A549 (cell line): ENCODE data around the gene VWA8.

Experiments
- BCL3 ChIP-seq: fragments of >200 bp; sonication (Bioruptor Twin); formaldehyde crosslinking; IDR thresholded peaks from 3 replicates; pipeline ENCODE4 v1.6.1; 2016
- HOXA7 ChIP-seq: fragments of 250-450 bp; sonication (Bioruptor Pico); IDR thresholded peaks from 2 replicates; pipeline ENCODE4 v1.5.0; 2020; ENCODE audit warnings: mild to moderate bottlenecking, moderate library complexity
- JUNB ChIP-seq: fragments of >200 bp; sonication (Bioruptor Twin); formaldehyde crosslinking; IDR thresholded peaks from 2 replicates; pipeline ENCODE4 v1.6.1; 2016
- KDM1A ChIP-seq: fragments of 200-600 bp; sonication (generic); IDR thresholded peaks from 2 replicates; pipeline ENCODE4 v1.6.1; 2016; ENCODE audit warnings: low read depth, mild to moderate bottlenecking
- PBX3 ChIP-seq: IDR thresholded peaks from 2 replicates; pipeline ENCODE4 v1.6.1; 2012
- POLR2A ChIP-seq: IDR thresholded peaks from 2 replicates; pipeline ENCODE4 v1.6.1; 2012; ENCODE audit warnings: mild to moderate bottlenecking, low read length
- RARB ChIP-seq: fragments of 250-450 bp; sonication (Bioruptor Pico); IDR thresholded peaks from 2 replicates; pipeline ENCODE4 v1.8.0; 2021; ENCODE audit warnings: mild to moderate bottlenecking, moderate library complexity
- RCOR1 ChIP-seq: fragments of 150-350 bp; IDR thresholded peaks from 2 replicates; pipeline ENCODE4 v1.6.1; 2014; ENCODE audit warnings: antibody characterized with exemption, low read length, low read depth
- RNF2 ChIP-seq: fragments of 200-600 bp; sonication (generic); IDR thresholded peaks from 2 replicates; pipeline ENCODE4 v1.6.1; 2016; ENCODE audit warnings: low read depth, mild to moderate bottlenecking, antibody characterized with exemption, moderate library complexity, borderline replicate concordance
- SREBF2 ChIP-seq: fragments of 450-650 bp; IDR thresholded peaks from 2 replicates; pipeline ENCODE4 v1.6.1; 2014; ENCODE audit warnings: mild to moderate bottlenecking, moderate library complexity
- TF ChIP-seq, protein P1 (sequence below): fragments of 450-650 bp; IDR thresholded peaks from 2 replicates; pipeline ENCODE4 v1.6.1; 2014; ENCODE audit warnings: antibody characterized with exemption
- TF ChIP-seq, protein P2 (sequence below): fragments of >200 bp; sonication (Bioruptor Twin); formaldehyde crosslinking; IDR thresholded peaks from 3 replicates; pipeline ENCODE4 v1.5.1; 2016

DNA sequence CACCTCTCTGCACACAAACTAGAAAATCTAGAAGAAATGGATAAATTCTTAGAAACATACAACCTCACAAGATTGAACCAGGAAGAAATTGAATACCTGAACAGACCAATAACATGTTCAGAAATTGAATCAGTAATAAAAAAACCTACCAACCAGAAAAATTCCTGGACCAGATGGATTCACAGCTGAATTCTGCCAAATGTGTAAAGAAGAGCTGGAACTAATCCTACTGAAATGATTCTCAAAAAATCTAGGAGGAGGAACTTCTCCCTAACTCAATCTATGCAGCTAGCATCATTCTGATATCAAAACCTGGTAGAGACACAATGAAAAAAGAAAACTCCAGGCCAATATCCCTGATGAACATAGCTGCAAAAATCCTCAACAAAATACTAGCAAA is 336.9 kb downstream of the VWA8 start:
- TF ChIP-seq HOXA7: no peak
- TF ChIP-seq, protein P1, sequence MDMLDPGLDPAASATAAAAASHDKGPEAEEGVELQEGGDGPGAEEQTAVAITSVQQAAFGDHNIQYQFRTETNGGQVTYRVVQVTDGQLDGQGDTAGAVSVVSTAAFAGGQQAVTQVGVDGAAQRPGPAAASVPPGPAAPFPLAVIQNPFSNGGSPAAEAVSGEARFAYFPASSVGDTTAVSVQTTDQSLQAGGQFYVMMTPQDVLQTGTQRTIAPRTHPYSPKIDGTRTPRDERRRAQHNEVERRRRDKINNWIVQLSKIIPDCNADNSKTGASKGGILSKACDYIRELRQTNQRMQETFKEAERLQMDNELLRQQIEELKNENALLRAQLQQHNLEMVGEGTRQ: no peak
- TF ChIP-seq, protein P2, sequence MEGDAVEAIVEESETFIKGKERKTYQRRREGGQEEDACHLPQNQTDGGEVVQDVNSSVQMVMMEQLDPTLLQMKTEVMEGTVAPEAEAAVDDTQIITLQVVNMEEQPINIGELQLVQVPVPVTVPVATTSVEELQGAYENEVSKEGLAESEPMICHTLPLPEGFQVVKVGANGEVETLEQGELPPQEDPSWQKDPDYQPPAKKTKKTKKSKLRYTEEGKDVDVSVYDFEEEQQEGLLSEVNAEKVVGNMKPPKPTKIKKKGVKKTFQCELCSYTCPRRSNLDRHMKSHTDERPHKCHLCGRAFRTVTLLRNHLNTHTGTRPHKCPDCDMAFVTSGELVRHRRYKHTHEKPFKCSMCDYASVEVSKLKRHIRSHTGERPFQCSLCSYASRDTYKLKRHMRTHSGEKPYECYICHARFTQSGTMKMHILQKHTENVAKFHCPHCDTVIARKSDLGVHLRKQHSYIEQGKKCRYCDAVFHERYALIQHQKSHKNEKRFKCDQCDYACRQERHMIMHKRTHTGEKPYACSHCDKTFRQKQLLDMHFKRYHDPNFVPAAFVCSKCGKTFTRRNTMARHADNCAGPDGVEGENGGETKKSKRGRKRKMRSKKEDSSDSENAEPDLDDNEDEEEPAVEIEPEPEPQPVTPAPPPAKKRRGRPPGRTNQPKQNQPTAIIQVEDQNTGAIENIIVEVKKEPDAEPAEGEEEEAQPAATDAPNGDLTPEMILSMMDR: no peak
- TF ChIP-seq POLR2A: no peak
- TF ChIP-seq RARB (CRISPR knock-in tag): no peak
- TF ChIP-seq JUNB: no peak
- no peak for TF ChIP-seq PBX3
- TF ChIP-seq RCOR1: no peak
- no peak for TF ChIP-seq SREBF2
- no peak for TF ChIP-seq BCL3
- no peak for TF ChIP-seq KDM1A
- no peak for TF ChIP-seq RNF2
